Naive thymus-derived CD4-positive, alpha-beta T cell (primary cell): ENCODE results near the gene LDLRAD4. TPM values are rescaled to one million over a fixed set of nuclear protein-coding genes. Genes with fewer than 3 reads are reported as not detected.
A peak's percentile ranks its signal among the peaks of the same experiment; 100 is the strongest.

ENCODE experiments used
- ATAC-seq: fragments of 150-1000 bp; cut with Tn5 transposase; 2 replicates; pipeline ENCODE4 v1.10.0; 2021; ENCODE audit warnings: mild to moderate bottlenecking, moderate library complexity
- CTCF ChIA-PET: fragments of 350-600 bp; sonication (Branson Sonifier 250); formaldehyde crosslinking; loops from one replicate; lab custom pipeline; 2021; ENCODE audit warnings: antibody characterized with exemption; lab: Charles Lee
- POLR2A ChIA-PET: fragments of 350-600 bp; sonication (Branson Sonifier 250); formaldehyde crosslinking; loops from one replicate; lab custom pipeline; 2021; ENCODE audit warnings: antibody characterized with exemption, inconsistent platforms; lab: Charles Lee
- DNase-seq, 9 donors: peaks; one replicate each; pipeline versions ENCODE4 v3.0.0 to v3.0.0-alpha.2; 2020 to 2022; ENCODE audit warnings: mixed read lengths in 1 of 9
- H3K27ac ChIP-seq: one replicate; pipeline ENCODE4 v1.7.0; 2013; ENCODE audit warnings: mild to moderate bottlenecking, low read depth, low read length, moderate library complexity
- H3K27me3 ChIP-seq, 2 donors: one replicate each; pipeline ENCODE4 v1.7.0; 2013; ENCODE audit warnings: low read length in 2 of 2, mild to moderate bottlenecking in 2 of 2, moderate library complexity in 2 of 2; ENCODE audit not compliant: control insufficient read depth in 2 of 2, insufficient read depth in 2 of 2
- H3K36me3 ChIP-seq, 3 experiments: 1 replicate in 2 of 3; 2 replicates in 1 of 3; pipeline ENCODE4 v1.7.0; 2013; ENCODE audit warnings: low read length in 3 of 3, mild to moderate bottlenecking in 3 of 3, moderate library complexity in 1 of 3; ENCODE audit not compliant: insufficient read depth in 3 of 3, control insufficient read depth in 2 of 3
- H3K4me1 ChIP-seq, 2 donors: one replicate each; pipeline ENCODE4 v1.7.0; 2013; ENCODE audit warnings: low read length in 2 of 2, mild to moderate bottlenecking in 2 of 2, moderate library complexity in 1 of 2; ENCODE audit not compliant: control insufficient read depth in 2 of 2, insufficient read depth in 2 of 2
- H3K4me3 ChIP-seq: 2 replicates; pipeline ENCODE4 v1.7.0; 2013; ENCODE audit warnings: mild to moderate bottlenecking, low read length
- H3K9me3 ChIP-seq, 3 experiments: 1 replicate in 2 of 3; 2 replicates in 1 of 3; pipeline ENCODE4 v1.7.0; 2013; ENCODE audit warnings: low read length in 3 of 3; ENCODE audit not compliant: control insufficient read depth in 2 of 3
- H3K27ac Mint-ChIP-seq, 9 donors: one replicate each; pipeline ENCODE4 v1.8.0; 2020 to 2022; ENCODE audit warnings: mixed read lengths in 9 of 9, mild to moderate bottlenecking in 8 of 9, moderate library complexity in 5 of 9, inconsistent platforms in 2 of 9
- H3K27me3 Mint-ChIP-seq, 5 donors: one replicate each; pipeline ENCODE4 v1.8.0; 2021 to 2022; ENCODE audit warnings: mixed read lengths in 5 of 5, mild to moderate bottlenecking in 1 of 5
- H3K36me3 Mint-ChIP-seq, 5 donors: one replicate each; pipeline ENCODE4 v1.8.0; 2020 to 2022; ENCODE audit warnings: mixed read lengths in 5 of 5, mild to moderate bottlenecking in 3 of 5, inconsistent platforms in 1 of 5
- H3K4me1 Mint-ChIP-seq, 7 donors: one replicate each; pipeline ENCODE4 v1.8.0; 2020 to 2022; ENCODE audit warnings: mixed read lengths in 7 of 7, mild to moderate bottlenecking in 3 of 7, inconsistent platforms in 1 of 7
- H3K4me3 Mint-ChIP-seq, 10 donors: one replicate each; pipeline ENCODE4 v1.8.0; 2020 to 2022; ENCODE audit warnings: mild to moderate bottlenecking in 10 of 10, mixed read lengths in 10 of 10, moderate library complexity in 6 of 10, inconsistent platforms in 2 of 10
- H3K9me3 Mint-ChIP-seq, 11 donors: one replicate each; pipeline ENCODE4 v1.8.0; 2020 to 2022; ENCODE audit warnings: mixed read lengths in 11 of 11, mild to moderate bottlenecking in 4 of 11, inconsistent platforms in 1 of 11, moderate library complexity in 1 of 11
- intact Hi-C, 2 donors: fragments of 100-400 bp; cut with micrococcal nuclease; formaldehyde crosslinking; loops; one replicate each; pipeline ENCODE4 v1.15.1; 2023
- polyA plus RNA-seq, 2 donors: library from polyadenylated mRNA; unstranded; fragments of 300-500 nt; fragmentation: Illumina TruSeq; gene quantifications; one replicate each; pipeline ENCODE4 v1.2.3, GENCODE V29; 2021
- total RNA-seq, 6 experiments: library from RNA in 5 of 6; stranded (reverse) in 5 of 6; gene quantifications; 1 replicate in 5 of 6; 2 replicates in 1 of 6; pipeline ENCODE4 v1.2.3 and lab custom pipeline; 2021 to 2026

The LDLRAD4 gene
- total and polyA plus RNA-seq, 7 experiments from 2014 or later = 13.0 to 84.3 (median 53.7) TPM

- Mint-ChIP-seq H3K4me3 (no peak overlapping the region), H3K27ac (peak overlapping the region in 1 of 9 donors; percentile 10), H3K27me3 (no peaks in the 10 kb centered on the region), H3K4me1 (peaks cover 0 to 34% (median 21%) of the 10 kb centered on the region in 7 donors), H3K36me3 (peaks cover 4 to 46% (median 20%) of the 10 kb centered on the region in 5 donors), H3K9me3 (peaks cover 0 to 2% (median 0%) of the 10 kb centered on the region in 11 donors)
- Histone ChIP-seq H3K27me3 (no peaks in the 10 kb centered on the region), H3K27ac (no peak overlapping the region), H3K36me3 (peaks cover 0 to 4% (median 0%) of the 10 kb centered on the region in 3 experiments), H3K4me3 (no peak overlapping the region), H3K4me1 (no peaks in the 10 kb centered on the region), H3K9me3 (no peaks in the 10 kb centered on the region)
- ChIA-PET CTCF (interaction anchor here (1.3 kb wide), 1 partner anchor 332 kb away, joined by 3 read pairs; no protein-coding TSS in a partner anchor), POLR2A (no interaction called here)
- ATAC-seq = no peak
- intact Hi-C loops = no loop called here
- peak in 1 of 9 donors; percentile 15 for DNase-seq
Observed at GRCh38 chr18:13548106-13548819, 329.7 kb downstream of the LDLRAD4 start.

GRCh38 chr18:13548966-13549879 lies 330.7 kb downstream of the LDLRAD4 start:
- ATAC-seq = no peak
- CTCF ChIA-PET = interaction anchor here (0.5 to 1.3 kb wide), 5 partner anchors 9 to 1128 kb away, joined by 3 to 5 read pairs (median 3); no protein-coding TSS in a partner anchor
- H3K4me3 Mint-ChIP-seq = no peak overlapping the region

DNA sequence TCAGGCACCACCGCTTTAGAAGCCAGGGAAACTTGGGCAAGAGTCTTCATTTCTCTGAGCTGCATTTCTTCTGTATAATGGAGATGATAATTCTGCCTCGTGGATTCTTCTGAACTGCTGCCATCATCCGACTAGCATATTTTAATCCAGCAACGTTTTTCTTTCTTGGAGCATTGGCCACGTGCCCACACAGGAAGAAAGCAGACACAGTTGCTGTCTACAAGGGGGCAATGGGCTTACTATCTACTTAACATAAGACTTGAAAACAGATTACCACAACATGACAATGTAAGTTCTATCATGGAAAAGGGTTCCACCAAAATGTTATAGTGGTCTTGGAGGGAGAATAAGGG lies 331.3 kb downstream of the LDLRAD4 start:
- H3K27ac ChIP-seq = no peak overlapping the region
- CTCF ChIA-PET = interaction anchor here (1.1 kb wide), 1 partner anchor 9 kb away, joined by 4 read pairs; no protein-coding TSS in a partner anchor
- POLR2A ChIA-PET = no interaction called here
- ATAC-seq (no peak), DNase-seq (no peak)
- H3K36me3 ChIP-seq = no peaks in the 10 kb centered on the region
- Mint-ChIP-seq H3K4me1 (peaks cover 0 to 34% (median 20%) of the 10 kb centered on the region in 7 donors), H3K4me3 (no peak overlapping the region), H3K9me3 (peaks cover 0 to 2% (median 0%) of the 10 kb centered on the region in 11 donors), H3K27me3 (no peaks in the 10 kb centered on the region), H3K36me3 (peaks cover 0 to 34% (median 20%) of the 10 kb centered on the region in 5 donors), H3K27ac (peak overlapping the region in 1 of 9 donors; percentile 4)
- intact Hi-C loops = no loop called here
- no peaks in the 10 kb centered on the region for H3K4me1 ChIP-seq
- H3K4me3 ChIP-seq = no peak overlapping the region
- no peaks in the 10 kb centered on the region for H3K27me3 ChIP-seq
- no peaks in the 10 kb centered on the region for H3K9me3 ChIP-seq

More at GRCh38 chr18:13548966-13549879, 330.7 kb downstream of the LDLRAD4 start:
- no peaks in the 10 kb centered on the region for H3K4me1 ChIP-seq
- H3K27me3 ChIP-seq = no peaks in the 10 kb centered on the region
- peaks cover 0 to 34% (median 20%) of the 10 kb centered on the region in 7 donors for H3K4me1 Mint-ChIP-seq
- intact Hi-C loops = no loop called here
- no peaks in the 10 kb centered on the region for H3K9me3 ChIP-seq
- DNase-seq = no peak
- H3K9me3 Mint-ChIP-seq = peaks cover 0 to 2% (median 0%) of the 10 kb centered on the region in 11 donors
- no peaks in the 10 kb centered on the region for H3K36me3 ChIP-seq
- no peak overlapping the region for H3K4me3 ChIP-seq
- peak overlapping the region in 5 of 9 donors; percentile 38 to 81 (median 69) for H3K27ac Mint-ChIP-seq
- peaks cover 0 to 37% (median 20%) of the 10 kb centered on the region in 5 donors for H3K36me3 Mint-ChIP-seq
- no peaks in the 10 kb centered on the region for H3K27me3 Mint-ChIP-seq
- POLR2A ChIA-PET = no interaction called here
- no peak overlapping the region for H3K27ac ChIP-seq

DNA sequence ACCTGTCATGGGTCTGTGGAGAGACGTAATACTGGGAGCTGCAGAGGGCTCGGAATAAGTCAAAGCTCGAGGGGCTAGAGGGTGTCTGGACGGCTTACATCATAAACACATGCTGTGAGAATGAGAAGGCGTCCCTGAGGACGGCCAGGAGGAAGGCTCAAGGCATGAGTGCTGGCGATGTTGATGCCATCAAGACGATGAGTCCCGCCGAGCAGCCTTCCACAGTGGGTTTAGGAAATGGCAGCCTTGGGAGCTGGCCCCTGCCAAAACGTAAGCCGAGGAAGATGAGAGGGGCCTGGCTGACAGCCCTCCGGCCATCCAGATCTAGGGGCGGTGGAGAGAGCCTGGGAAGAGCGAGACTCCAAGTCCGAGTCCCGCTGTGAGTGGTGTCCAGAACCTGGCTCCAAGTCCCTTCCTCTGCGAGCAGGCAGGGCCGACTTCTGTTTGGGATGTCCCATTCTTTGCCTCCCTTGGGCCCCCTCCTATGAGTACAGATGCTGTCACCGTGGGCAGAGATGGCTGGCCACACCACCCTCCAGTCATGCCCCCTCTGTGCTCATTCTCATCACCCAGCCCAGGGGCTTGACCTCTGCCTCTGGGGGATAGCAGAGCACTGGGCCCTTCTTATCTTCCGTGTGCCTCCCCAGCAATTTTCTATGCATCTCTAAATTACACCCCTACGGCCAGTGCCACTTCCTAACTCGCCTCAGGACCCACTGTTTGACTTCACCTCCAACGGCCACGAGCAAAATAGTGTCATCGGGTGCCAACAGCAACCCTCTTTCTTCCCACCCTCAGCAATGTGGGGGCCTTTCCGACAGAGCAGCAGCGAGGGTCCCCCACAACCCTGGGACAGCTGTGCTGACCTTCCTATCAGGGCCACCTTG lies 332.1 kb downstream of the LDLRAD4 start:
- DNase-seq (peak in 1 of 9 donors; percentile 2), ATAC-seq (no peak)
- Mint-ChIP-seq H3K4me1 (peaks cover 0 to 33% (median 17%) of the 10 kb centered on the region in 7 donors), H3K36me3 (peaks cover 0 to 28% (median 17%) of the 10 kb centered on the region in 5 donors), H3K4me3 (no peak overlapping the region), H3K9me3 (peaks cover 0 to under 1% (median 0%) of the 10 kb centered on the region in 11 donors), H3K27me3 (no peaks in the 10 kb centered on the region), H3K27ac (peak overlapping the region in 3 of 9 donors; percentile 16 to 44 (median 24))
- no peaks in the 10 kb centered on the region for H3K27me3 ChIP-seq
- no peak overlapping the region for H3K27ac ChIP-seq
- no peak overlapping the region for H3K4me3 ChIP-seq
- H3K4me1 ChIP-seq = no peaks in the 10 kb centered on the region
- intact Hi-C loops = no loop called here
- POLR2A ChIA-PET = no interaction called here
- no peaks in the 10 kb centered on the region for H3K9me3 ChIP-seq
- no peaks in the 10 kb centered on the region for H3K36me3 ChIP-seq
- CTCF ChIA-PET = no interaction called here

DNA sequence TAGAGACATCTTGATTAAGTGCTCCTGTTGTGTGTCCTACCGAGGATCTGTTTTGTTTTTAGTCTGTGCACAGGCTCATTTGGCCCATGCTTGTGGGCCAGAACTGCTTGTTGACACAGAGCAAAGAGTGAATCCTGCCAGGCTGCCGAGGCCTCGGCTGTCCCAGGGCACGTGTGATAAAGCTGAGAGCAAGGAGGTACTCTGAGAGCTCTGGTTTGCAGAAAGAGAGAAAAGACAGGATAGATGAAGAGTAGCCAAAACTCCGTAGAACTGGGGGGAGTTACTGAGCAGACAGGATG lies 332.7 kb downstream of the LDLRAD4 start:
- H3K27ac Mint-ChIP-seq = peak overlapping the region in 4 of 9 donors; percentile 16 to 27 (median 23)
- ATAC-seq (no peak), DNase-seq (no peak)
- ChIA-PET CTCF (no interaction called here), POLR2A (no interaction called here)
- Histone ChIP-seq H3K27ac (no peak overlapping the region), H3K4me1 (no peaks in the 10 kb centered on the region), H3K4me3 (no peak overlapping the region), H3K9me3 (no peaks in the 10 kb centered on the region), H3K36me3 (no peaks in the 10 kb centered on the region), H3K27me3 (no peaks in the 10 kb centered on the region)
- H3K9me3 Mint-ChIP-seq = no peaks in the 10 kb centered on the region
- H3K4me3 Mint-ChIP-seq = no peak overlapping the region
- H3K4me1 Mint-ChIP-seq = peaks cover 0 to 32% (median 17%) of the 10 kb centered on the region in 7 donors
- no peaks in the 10 kb centered on the region for H3K27me3 Mint-ChIP-seq
- intact Hi-C loops = no loop called here
- H3K36me3 Mint-ChIP-seq = peaks cover 0 to 24% (median 17%) of the 10 kb centered on the region in 5 donors
